HCT116 (cell line): Measurements from ENCODE around the gene OR11A1. TPM values are rescaled to one million over a fixed set of nuclear protein-coding genes. Genes with fewer than 3 reads are reported as not detected.

Experiments
- ATAC-seq: fragments of 200-7000 bp; cut with Tn5 transposase; 2 replicates; pipeline ENCODE4 v1.9.1; 2020; ENCODE audit warnings: mild to moderate bottlenecking, moderate library complexity
- BruUV-seq: library from RNA; stranded (reverse); fragments of 400-500 nt; replicated peaks from 2 replicates; lab custom pipeline; 2021; lab: Mats Ljungman, UMichigan
- CTCF ChIA-PET: fragments of 300-600 bp; sonication (Branson Sonifier 250); formaldehyde crosslinking; loops from one replicate; lab custom pipeline; 2021; ENCODE audit warnings: antibody characterized with exemption; lab: Charles Lee
- POLR2A ChIA-PET: fragments of 300-600, 350-600 bp; sonication (Branson Sonifier 250); formaldehyde crosslinking; loops from one replicate; lab custom pipeline; 2021; ENCODE audit warnings: antibody characterized with exemption; lab: Charles Lee
- RAD21 ChIA-PET, 2 experiments: fragments of 300-600 bp; sonication (Branson Sonifier 250); formaldehyde crosslinking; loops; one replicate each; lab custom pipeline; 2023; ENCODE audit warnings: low total read pairs in 2 of 2; ENCODE audit not compliant: uncharacterized antibody in 2 of 2, unreplicated experiment in 2 of 2, low non-redundant PET in 1 of 2; lab: Charles Lee
- DNase-seq: peaks from one replicate; pipeline ENCODE4 v3.0.0-alpha.2; 2010; ENCODE audit warnings: low read depth, low spot score
- H2AFZ ChIP-seq: fragments of 200-600 bp; shearing (Covaris generic), sonication (generic); 2 replicates; pipeline ENCODE4 v1.6.1; 2017; ENCODE audit warnings: low read depth, mixed run types, mixed read lengths, antibody characterized with exemption, low read length; ENCODE audit not compliant: poor library complexity, severe bottlenecking
- H3K27ac ChIP-seq: 2 replicates; pipeline ENCODE4 v1.5.1; 2012; ENCODE audit warnings: low read depth, low read length
- H3K27me3 ChIP-seq: fragments of 200-600 bp; sonication (generic); 2 replicates; pipeline ENCODE4 v1.6.1; 2016; ENCODE audit warnings: mixed run types, low read length, mixed read lengths; ENCODE audit not compliant: insufficient read depth
- H3K36me3 ChIP-seq, 2 experiments: fragments of 200-500 bp in 1 of 2; fragments of 200-600 bp in 1 of 2; sonication (Bioruptor generic) in 1 of 2; sonication (generic) in 1 of 2; 2 replicates each; pipeline versions ENCODE4 v1.5.1 to v1.6.1; 2014 to 2016; ENCODE audit warnings: low read length in 2 of 2, inconsistent platforms in 1 of 2, mixed read lengths in 1 of 2, mixed run types in 1 of 2; ENCODE audit not compliant: insufficient read depth in 2 of 2, control insufficient read depth in 1 of 2
- H3K4me1 ChIP-seq, 2 experiments: fragments of 200-600 bp in 1 of 2; sonication (generic) in 1 of 2; 2 replicates each; pipeline versions ENCODE4 v1.5.1 to v1.6.1; 2012 to 2017; ENCODE audit warnings: low read length in 2 of 2, inconsistent platforms in 1 of 2, mild to moderate bottlenecking in 1 of 2, mixed read lengths in 1 of 2, mixed run types in 1 of 2, moderate library complexity in 1 of 2; ENCODE audit not compliant: insufficient read depth in 2 of 2, control insufficient read depth in 1 of 2
- H3K4me2 ChIP-seq: fragments of 200-600 bp; sonication (generic); 2 replicates; pipeline ENCODE4 v1.6.1; 2017; ENCODE audit warnings: mixed run types, low read length, mixed read lengths
- H3K4me3 ChIP-seq, 2 experiments: fragments of 200-600 bp in 1 of 2; sonication (generic) in 1 of 2; replicated peaks in 1 of 2; 2 replicates each; pipeline ENCODE4 v1.5.1; 2011 to 2016; ENCODE audit warnings: low read length in 2 of 2, control low read depth in 1 of 2, low read depth in 1 of 2, mild to moderate bottlenecking in 1 of 2, mixed read lengths in 1 of 2, mixed run types in 1 of 2
- H3K79me2 ChIP-seq: fragments of 200-600 bp; sonication (generic); 2 replicates; pipeline ENCODE4 v1.6.1; 2017; ENCODE audit warnings: mild to moderate bottlenecking, mixed run types, low read length, moderate library complexity, mixed read lengths; ENCODE audit not compliant: insufficient read depth
- H3K9ac ChIP-seq: fragments of 200-600 bp; sonication (generic); 2 replicates; pipeline ENCODE4 v1.6.1; 2016; ENCODE audit warnings: low read length, mixed read lengths
- H3K9me2 ChIP-seq: fragments of 200-600 bp; sonication (generic), shearing (Covaris generic); 2 replicates; pipeline ENCODE4 v1.6.1; 2017; ENCODE audit warnings: mixed run types, mild to moderate bottlenecking, moderate library complexity; ENCODE audit not compliant: insufficient read depth
- H3K9me3 ChIP-seq, 2 experiments: fragments of 200-500 bp in 1 of 2; fragments of 200-600 bp in 1 of 2; sonication (Bioruptor generic) in 1 of 2; sonication (generic) in 1 of 2; 2 replicates each; pipeline ENCODE4 v1.6.1; 2014 to 2017; ENCODE audit warnings: low read length in 2 of 2, mixed read lengths in 2 of 2, inconsistent platforms in 1 of 2, low read depth in 1 of 2, mild to moderate bottlenecking in 1 of 2, mixed run types in 1 of 2, moderate library complexity in 1 of 2; ENCODE audit not compliant: control insufficient read depth in 1 of 2, insufficient read depth in 1 of 2
- H4K20me1 ChIP-seq: fragments of 200-600 bp; sonication (generic), shearing (Covaris generic); 2 replicates; pipeline ENCODE4 v1.6.1; 2017; ENCODE audit warnings: mixed run types, mild to moderate bottlenecking, moderate library complexity; ENCODE audit not compliant: insufficient read depth
- CTCF ChIP-seq, 3 experiments: fragments of 200-600 bp in 1 of 3; sonication (generic) in 1 of 3; IDR thresholded peaks in 2 of 3; conservative IDR thresholded peaks in 1 of 3; 2 replicates each; pipeline ENCODE4 v1.5.1; 2012 to 2017; ENCODE audit warnings: low read depth in 2 of 3, low read length in 2 of 3, antibody characterized with exemption in 1 of 3, borderline replicate concordance in 1 of 3, control low read depth in 1 of 3, mild to moderate bottlenecking in 1 of 3, mixed read lengths in 1 of 3, mixed run types in 1 of 3, moderate library complexity in 1 of 3; ENCODE audit not compliant: insufficient read depth in 1 of 3
- EGR1 ChIP-seq: IDR thresholded peaks from 2 replicates; pipeline ENCODE4 v1.6.1; 2012; ENCODE audit warnings: low read depth
- EZH2 ChIP-seq: fragments of 200-600 bp; sonication (generic); IDR thresholded peaks from 2 replicates; pipeline ENCODE4 v1.6.1; 2017; ENCODE audit warnings: antibody characterized with exemption, mixed run types
- EZH2phosphoT487 ChIP-seq: fragments of 200-600 bp; IDR thresholded peaks from 2 replicates; pipeline ENCODE4 v1.6.1; 2018; ENCODE audit warnings: antibody characterized with exemption, borderline replicate concordance
- FOSL1 ChIP-seq: IDR thresholded peaks from 2 replicates; pipeline ENCODE4 v1.6.1; 2012; ENCODE audit warnings: low read depth
- POLR2A ChIP-seq: IDR thresholded peaks from 2 replicates; pipeline ENCODE4 v1.7.0; 2011; ENCODE audit warnings: borderline replicate concordance; ENCODE audit not compliant: insufficient read depth, insufficient read length; ENCODE audit errors: extremely low read depth
- POLR2AphosphoS5 ChIP-seq: IDR thresholded peaks from 2 replicates; pipeline ENCODE4 v1.6.1; 2011; ENCODE audit warnings: mild to moderate bottlenecking, low read depth, low read length, moderate library complexity
- REST ChIP-seq: IDR thresholded peaks from 2 replicates; pipeline ENCODE4 v1.6.1; 2012; ENCODE audit warnings: low read depth
- TCF7L2 ChIP-seq: IDR thresholded peaks from 2 replicates; pipeline ENCODE4 v1.7.0; 2011; ENCODE audit warnings: borderline replicate concordance, inconsistent platforms; ENCODE audit not compliant: insufficient read depth, insufficient read length; ENCODE audit errors: extremely low read depth
- YY1 ChIP-seq: IDR thresholded peaks from 2 replicates; pipeline ENCODE4 v1.6.1; 2011; ENCODE audit warnings: low read length, low read depth, moderate library complexity, mild to moderate bottlenecking; ENCODE audit not compliant: insufficient replicate concordance; ENCODE audit errors: extremely low read depth
- ZBTB33 ChIP-seq: IDR thresholded peaks from 2 replicates; pipeline ENCODE4 v1.6.1; 2011; ENCODE audit warnings: mild to moderate bottlenecking, low read length, moderate library complexity; ENCODE audit not compliant: insufficient replicate concordance; ENCODE audit errors: extremely low read depth
- intact Hi-C: fragments of 100-400 bp; cut with micrococcal nuclease; formaldehyde crosslinking; loops from 2 replicates; pipeline ENCODE4 v1.10.0; 2022
- total RNA-seq: library from RNA; stranded (reverse); gene quantifications from one replicate; pipeline ENCODE4 v1.2.1, GENCODE V29; 2021; ENCODE audit not compliant: unreplicated experiment
- TF ChIP-seq, protein P1 (sequence below): IDR thresholded peaks from 2 replicates; pipeline ENCODE4 v1.6.1; 2012

OR11A1 gene
- total RNA-seq, 1 experiment from 2014 or later: not detected

GRCh38 chr6:29505808-29506207, 48.9 kb upstream of the OR11A1 start:
- Histone ChIP-seq H3K4me1 (no peaks in the 10 kb centered on the region; a peak in 1 of 4 replicates), H3K4me3 (no peak overlapping the region), H3K79me2 (no peaks in the 10 kb centered on the region), H3K9me2 (no peaks in the 10 kb centered on the region), H3K36me3 (no peaks in the 10 kb centered on the region), H3K9me3 (no peaks in the 10 kb centered on the region), H3K9ac (no peak overlapping the region), H4K20me1 (no peaks in the 10 kb centered on the region), H2AFZ (no peak overlapping the region), H3K27ac (no peak overlapping the region), H3K4me2 (no peak overlapping the region), H3K27me3 (peaks cover 5% of the 10 kb centered on the region; the same call in 1 of the 2 replicates)
- no peak for ATAC-seq
- POLR2A ChIA-PET: no interaction called here
- intact Hi-C loops: no loop called here
- no TSS peak for BruUV-seq
- DNase-seq: no peak
- CTCF ChIA-PET: no interaction called here
- TF ChIP-seq TCF7L2 (no peak), CTCF (IDR thresholded peaks at IDR 0.05 in 2 of 3, conservative IDR thresholded peaks at IDR 0.05 in 1 of 3; ENCODE audit: borderline replicate concordance in 1 of 3, insufficient read depth in 1 of 3, low read depth in 2 of 3, low read length in 2 of 3) (no peak), EZH2 (no peak)
- TF ChIP-seq, all 23 proteins: peak for 0
- RAD21 ChIA-PET: no interaction called here

DNA sequence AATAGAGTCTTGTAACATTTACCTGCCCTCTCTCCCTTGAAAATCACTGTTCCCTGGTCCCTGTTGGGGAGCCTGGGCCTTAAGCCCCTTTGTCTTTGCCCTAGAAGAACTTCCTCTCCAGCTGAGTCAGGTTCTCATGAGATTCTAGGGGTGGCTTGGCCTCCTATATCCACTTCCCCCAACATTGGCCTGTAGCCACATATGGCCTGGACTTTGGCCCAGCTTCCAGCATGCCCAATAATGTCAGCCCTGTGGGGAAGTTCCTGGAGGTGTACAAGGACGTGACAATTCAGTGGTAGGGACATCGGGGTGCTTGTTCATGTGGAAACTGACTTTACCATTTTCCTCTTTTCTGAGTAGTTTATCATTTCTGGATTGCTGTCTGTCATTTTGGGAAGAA, 48.1 kb upstream of the OR11A1 start:
- ChIA-PET CTCF (no interaction called here), RAD21 (no interaction called here), POLR2A (no interaction called here)
- Histone ChIP-seq H3K4me3 (no peak overlapping the region), H2AFZ (no peak overlapping the region), H3K4me1 (no peaks in the 10 kb centered on the region), H4K20me1 (no peaks in the 10 kb centered on the region), H3K27me3 (peaks cover 11% of the 10 kb centered on the region), H3K9me3 (no peaks in the 10 kb centered on the region), H3K4me2 (no peak overlapping the region), H3K9me2 (no peaks in the 10 kb centered on the region), H3K36me3 (no peaks in the 10 kb centered on the region), H3K9ac (no peak overlapping the region), H3K79me2 (no peaks in the 10 kb centered on the region), H3K27ac (no peak overlapping the region)
- BruUV-seq: no TSS peak
- ATAC-seq (no peak), DNase-seq (no peak)
- intact Hi-C loops: no loop called here
- TF ChIP-seq EZH2 (no peak), YY1 (no peak), EGR1 (no peak), EZH2phosphoT487 (no peak), FOSL1 (no peak), REST (no peak), POLR2AphosphoS5 (no peak), ZBTB33 (no peak), POLR2A (no peak)
- TF ChIP-seq, protein P1, sequence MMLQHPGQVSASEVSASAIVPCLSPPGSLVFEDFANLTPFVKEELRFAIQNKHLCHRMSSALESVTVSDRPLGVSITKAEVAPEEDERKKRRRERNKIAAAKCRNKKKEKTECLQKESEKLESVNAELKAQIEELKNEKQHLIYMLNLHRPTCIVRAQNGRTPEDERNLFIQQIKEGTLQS: no peak
